Tongue (tissue), 2 donors: ENCODE data around the gene MRPL2. TPM values are rescaled to one million over a fixed set of nuclear protein-coding genes. Genes with fewer than 3 reads are reported as not detected.
A peak's percentile ranks its signal among the peaks of the same experiment; 100 is the strongest.
"Not testable (repeated sequence)": the region's sequence is repeated elsewhere in the genome, so short reads cannot be mapped to it uniquely, and the experiment has no call there.

Source experiments
- DNase-seq: peaks from one replicate; pipeline ENCODE4 v3.0.0-alpha.2; 2015
- total RNA-seq: library from RNA; depleted of rRNA; stranded (reverse); fragments of >200 nt; gene quantifications from one replicate; pipeline ENCODE4 v1.2.3, GENCODE V29; 2014

The MRPL2 gene
- total RNA-seq, 1 donor from 2014 or later: 20.9 TPM

- peak; percentile 79 for DNase-seq
These were observed 23.8 kb upstream of the MRPL2 start for GRCh38 chr6:43082806-43083655.

GRCh38 chr6:43081922-43082321, 22.7 kb upstream of the MRPL2 start:
- not testable (repeated sequence) for DNase-seq

GRCh38 chr6:43081043-43081442, 21.8 kb upstream of the MRPL2 start:
- DNase-seq: no peak

GRCh38 chr6:43078691-43079090, 19.5 kb upstream of the MRPL2 start:
- peak; percentile 52 for DNase-seq

GRCh38 chr6:43077981-43078511, 18.8 kb upstream of the MRPL2 start:
- no peak for DNase-seq

- peak; percentile 8 for DNase-seq
These were observed 18.1 kb upstream of the MRPL2 start for GRCh38 chr6:43077333-43077809.

GRCh38 chr6:43076464-43077332, 17.5 kb upstream of the MRPL2 start:
- DNase-seq: peak; percentile 71

- DNase-seq: peak; percentile 94
These were observed 16.6 kb upstream of the MRPL2 start, which contains the start of gene PTK7 for GRCh38 chr6:43075670-43076463. TSS of gene PTK7 (plus strand) at chr6:43076314. CDS start at chr6:43076489, 175 bp downstream.

GRCh38 chr6:43074847-43075669, 15.8 kb upstream of the MRPL2 start:
- peak; percentile 58 for DNase-seq

- DNase-seq: peak; percentile 74
These were observed 10.9 kb upstream of the MRPL2 start for GRCh38 chr6:43070028-43070632.

- DNase-seq: no peak
These were observed 3.6 kb upstream of the MRPL2 start for GRCh38 chr6:43062818-43063217.

- DNase-seq: no peak
These were observed 2.6 kb upstream of the MRPL2 start for GRCh38 chr6:43061861-43062260.

- no peak for DNase-seq
These were observed 1.8 kb upstream of the MRPL2 start for GRCh38 chr6:43060755-43061633.

GRCh38 chr6:43060034-43060754, 960 bp upstream of the MRPL2 start:
- DNase-seq: no peak

GRCh38 chr6:43058531-43058930, 703 bp downstream of the MRPL2 start:
- no peak for DNase-seq

- no peak for DNase-seq
These were observed 3.3 kb downstream of the MRPL2 start for GRCh38 chr6:43055966-43056365.

- no peak for DNase-seq
These were observed 4.9 kb downstream of the MRPL2 start for GRCh38 chr6:43054206-43054943.
